ENCODE data around the gene SMPD3.

- TF ChIP-seq CTCF (IDR thresholded peaks at IDR 0.05) (no peak), POLR2A (IDR thresholded peaks at IDR 0.05) (no peak)
Measured at GRCh38 chr16:68478526-68479250, 30.4 kb upstream of the SMPD3 start.
